Endometrium (tissue), 2 donors: ENCODE data around the gene SEPTIN8.

Source experiments
- FAIRE-seq: peaks from 2 replicates; lab custom pipeline; 2012; peaks lifted over from hg19 to GRCh38; lab: Jason Lieb, UNC
- donor health status: control.
- donor health status: control.

SEPTIN8 gene

GRCh38 chr5:132777209-132778069 is at the start of gene SEPTIN8:
Gene SEPTIN8, minus strand, starts transcription at chr5:132777239. Its CDS starts 102 bp downstream, at chr5:132777137.
- FAIRE-seq = no peak

GRCh38 chr5:132826424-132827082 is 49.5 kb upstream of the SEPTIN8 start:
- FAIRE-seq = no peak

- FAIRE-seq = no peak
Observed at GRCh38 chr5:132825834-132826391, 48.9 kb upstream of the SEPTIN8 start.

GRCh38 chr5:132825033-132825833 is 48.2 kb upstream of the SEPTIN8 start:
- FAIRE-seq = no peak

GRCh38 chr5:132824426-132824825 is 47.4 kb upstream of the SEPTIN8 start:
- FAIRE-seq = no peak

GRCh38 chr5:132823481-132824050 is 46.5 kb upstream of the SEPTIN8 start:
- FAIRE-seq = no peak

GRCh38 chr5:132822650-132823480 is 45.8 kb upstream of the SEPTIN8 start:
- no peak for FAIRE-seq

GRCh38 chr5:132821791-132822190 is 44.8 kb upstream of the SEPTIN8 start:
- no peak for FAIRE-seq

GRCh38 chr5:132821350-132821749 is 44.3 kb upstream of the SEPTIN8 start:
- FAIRE-seq = no peak

- FAIRE-seq = peak; percentile 29
Observed at GRCh38 chr5:132820162-132820754, 43.2 kb upstream of the SEPTIN8 start.

- no peak for FAIRE-seq
Observed at GRCh38 chr5:132819468-132819867, 42.4 kb upstream of the SEPTIN8 start.

- no peak for FAIRE-seq
Observed at GRCh38 chr5:132817011-132817410, 40.0 kb upstream of the SEPTIN8 start.

- no peak for FAIRE-seq
Observed at GRCh38 chr5:132816554-132816953, 39.5 kb upstream of the SEPTIN8 start.

GRCh38 chr5:132816083-132816482 is 39.0 kb upstream of the SEPTIN8 start:
- no peak for FAIRE-seq

- FAIRE-seq = peak; percentile 33
Observed at GRCh38 chr5:132815454-132815853, 38.4 kb upstream of the SEPTIN8 start.

- FAIRE-seq = no peak
Observed at GRCh38 chr5:132814503-132815294, 37.7 kb upstream of the SEPTIN8 start.

- no peak for FAIRE-seq
Observed at GRCh38 chr5:132813599-132814502, 36.8 kb upstream of the SEPTIN8 start.

- FAIRE-seq = no peak
Observed at GRCh38 chr5:132812781-132813598, 36.0 kb upstream of the SEPTIN8 start, which contains the start of gene SOWAHA. Gene SOWAHA, plus strand, starts transcription at chr5:132813302. Its CDS starts 320 bp downstream, at chr5:132813622.
